HepG2 (cell line): Measurements from ENCODE around the gene UBR7. TPM values are rescaled to one million over a fixed set of nuclear protein-coding genes. Genes with fewer than 3 reads are reported as not detected.

Experiments used
- ATAC-seq: fragments of 200-7000 bp; cut with Tn5 transposase; 3 replicates; pipeline ENCODE4 v1.9.1; 2020; ENCODE audit warnings: mild to moderate bottlenecking, moderate library complexity
- BruUV-seq: library from RNA; stranded (reverse); fragments of 400-500 nt; replicated peaks from 2 replicates; lab custom pipeline; 2021; lab: Mats Ljungman, UMichigan
- CTCF ChIA-PET: fragments of 300-600 bp; formaldehyde crosslinking; extraction: SDS; loops from one replicate; lab custom pipeline; 2021; ENCODE audit warnings: low total read pairs, inconsistent platforms, low intra/inter-chr PET ratio; lab: Yijun Ruan, JAX
- POLR2A ChIA-PET: fragments of 350-600 bp; sonication (Branson Sonifier 250); formaldehyde crosslinking; loops from one replicate; lab custom pipeline; 2020; ENCODE audit warnings: antibody characterized with exemption, inconsistent platforms; lab: Yijun Ruan, JAX
- DNase-seq: peaks from one replicate; pipeline ENCODE4 v3.0.0-alpha.2; 2015; ENCODE audit warnings: low spot score
- FAIRE-seq: peaks from 3 replicates; lab custom pipeline; 2011; peaks lifted over from hg19 to GRCh38; lab: Jason Lieb, UNC
- H2AFZ ChIP-seq: one replicate; pipeline ENCODE4 v1.6.1; 2011; ENCODE audit warnings: low read length, inconsistent platforms
- H3K27ac ChIP-seq: fragments of 300-600 bp; 3 replicates; pipeline ENCODE4 v1.8.0; 2011; ENCODE audit warnings: mixed run types, mild to moderate bottlenecking, mixed read lengths, low read length, inconsistent platforms; ENCODE audit not compliant: insufficient read depth; ENCODE audit errors: extremely low read length
- H3K27me3 ChIP-seq, 2 experiments: fragments of 200-600 bp in 1 of 2; 2 replicates in 1 of 2; 3 replicates in 1 of 2; pipeline versions ENCODE4 v1.6.0 to v1.8.0; 2011; ENCODE audit warnings: low read length in 2 of 2, mild to moderate bottlenecking in 2 of 2, moderate library complexity in 2 of 2, inconsistent platforms in 1 of 2; ENCODE audit not compliant: insufficient read depth in 2 of 2, control insufficient read depth in 1 of 2
- H3K36me3 ChIP-seq, 2 experiments: fragments of 200-600 bp in 1 of 2; replicated peaks in 1 of 2; 2 replicates in 1 of 2; 3 replicates in 1 of 2; pipeline versions ENCODE4 v1.5.1 to v1.8.0; 2011; ENCODE audit warnings: low read length in 2 of 2, inconsistent platforms in 1 of 2; ENCODE audit not compliant: insufficient read depth in 2 of 2, control insufficient read depth in 1 of 2
- H3K4me1 ChIP-seq: 2 replicates; pipeline ENCODE4 v1.5.1; 2012; ENCODE audit warnings: low read length, inconsistent platforms; ENCODE audit not compliant: insufficient read depth
- H3K4me2 ChIP-seq: 2 replicates; pipeline ENCODE4 v1.6.0; 2011; ENCODE audit warnings: low read depth, low read length, inconsistent platforms
- H3K4me3 ChIP-seq, 3 experiments: fragments of 200-600 bp in 1 of 3; sonication (generic), shearing (Covaris generic) in 1 of 3; replicated peaks in 1 of 3; 2 replicates each; pipeline ENCODE4 v1.5.1; 2011 to 2016; ENCODE audit warnings: low read length in 3 of 3, inconsistent platforms in 2 of 3, low read depth in 2 of 3, mild to moderate bottlenecking in 2 of 3, control low read depth in 1 of 3, mixed read lengths in 1 of 3; ENCODE audit not compliant: insufficient read depth in 1 of 3
- H3K79me2 ChIP-seq: one replicate; pipeline ENCODE4 v1.6.1; 2011; ENCODE audit warnings: low read length, inconsistent platforms; ENCODE audit not compliant: insufficient read depth
- H3K9ac ChIP-seq: 2 replicates; pipeline ENCODE4 v1.6.0; 2011; ENCODE audit warnings: mild to moderate bottlenecking, low read depth, low read length, inconsistent platforms; ENCODE audit not compliant: insufficient read depth
- H3K9me3 ChIP-seq: 2 replicates; pipeline ENCODE4 v1.5.1; 2012; ENCODE audit warnings: mild to moderate bottlenecking, low read length
- H4K20me1 ChIP-seq: 2 replicates; pipeline ENCODE4 v1.6.0; 2011; ENCODE audit warnings: inconsistent platforms, mild to moderate bottlenecking, low read length, moderate library complexity; ENCODE audit not compliant: insufficient read depth
- DMTF1 ChIP-seq: sonication (generic); formaldehyde crosslinking; IDR thresholded peaks from 2 replicates; pipeline ENCODE4 v1.4.0; 2020; ENCODE audit warnings: mild to moderate bottlenecking, missing genetic modification reagents
- HMG20A ChIP-seq: IDR thresholded peaks from 2 replicates; pipeline ENCODE4 v1.6.1; 2016; ENCODE audit warnings: borderline replicate concordance
- HMGXB4 ChIP-seq, 2 experiments: sonication (generic) in 1 of 2; formaldehyde crosslinking in 1 of 2; IDR thresholded peaks; 2 replicates each; pipeline versions ENCODE4 v1.4.0 to v1.6.1; 2018 to 2020; ENCODE audit warnings: missing genetic modification reagents in 2 of 2, borderline replicate concordance in 1 of 2, low read depth in 1 of 2, mild to moderate bottlenecking in 1 of 2, missing biosample characterization in 1 of 2
- NCOA1 ChIP-seq: sonication (generic); formaldehyde crosslinking; IDR thresholded peaks from 2 replicates; pipeline ENCODE4 v1.9.0; 2021; ENCODE audit warnings: missing genetic modification reagents
- ZKSCAN5 ChIP-seq: sonication (generic); formaldehyde crosslinking; IDR thresholded peaks from 2 replicates; pipeline ENCODE4 v1.5.1; 2020; ENCODE audit warnings: mild to moderate bottlenecking, missing genetic modification reagents
- ZNF232 ChIP-seq: sonication (generic); formaldehyde crosslinking; IDR thresholded peaks from 2 replicates; pipeline ENCODE4 v1.4.0; 2020; ENCODE audit warnings: missing genetic modification reagents, borderline replicate concordance
- ZNF280D ChIP-seq: sonication (generic); formaldehyde crosslinking; IDR thresholded peaks from 2 replicates; pipeline ENCODE4 v1.5.1; 2020; ENCODE audit warnings: mild to moderate bottlenecking, missing genetic modification reagents
- ZNF800 ChIP-seq: sonication (generic); formaldehyde crosslinking; IDR thresholded peaks from 2 replicates; pipeline ENCODE4 v1.4.0; 2020; ENCODE audit warnings: missing genetic modification reagents
- ZNF816 ChIP-seq: sonication (generic); formaldehyde crosslinking; IDR thresholded peaks from 2 replicates; pipeline ENCODE4 v1.8.0; 2022; ENCODE audit warnings: missing genetic modification reagents, mild to moderate bottlenecking, borderline replicate concordance
- WGBS: methylation state at CpG from one replicate; pipeline ENCODE4 v1.1.6; 2017; ENCODE audit warnings: low lambda C conversion rate; 5-methylcytosine and 5-hydroxymethylcytosine counted together
- in situ Hi-C: cut with HindIII; loops from 2 replicates; pipeline ENCODE4 v1.10.0; 2017; ENCODE audit warnings: low pct_unique_long_range_greater_than_20kb; ENCODE audit not compliant: extremely low pct_ligation_motif_present
- intact Hi-C: fragments of 100-400 bp; cut with micrococcal nuclease; formaldehyde crosslinking; loops from one replicate; pipeline ENCODE4 v1.10.0; 2022; ENCODE audit not compliant: unreplicated experiment
- polyA plus RNA-seq, 8 experiments: library from polyadenylated mRNA; depleted of rRNA in 3 of 8; stranded (reverse) in 7 of 8; unstranded in 1 of 8; fragments of >200 nt; fragmentation: Illumina TruSeq in 4 of 8; extraction: Trizol in 4 of 8; gene quantifications; 2 replicates each; pipeline versions ENCODE4 v1.2.1 to v1.2.3, GENCODE V29; 2011 to 2016; ENCODE audit warnings: low read depth in 4 of 8, missing spikeins in 1 of 8, mixed read lengths in 1 of 8; ENCODE audit not compliant: insufficient read depth in 1 of 8
- total RNA-seq, 5 experiments: library from RNA; depleted of rRNA; stranded (reverse); fragments of >200 nt; fragmentation: Illumina TruSeq; extraction: Trizol; gene quantifications; 2 replicates each; pipeline ENCODE4 v1.2.3, GENCODE V29; 2016; ENCODE audit warnings: low read depth in 1 of 5

UBR7 gene
- total and polyA plus RNA-seq, 2 of the 13 experiments (the other 11 are each of a cell fraction or from before 2014, with no cell fraction given) = 11.0 to 19.7 TPM

- TF ChIP-seq ZNF280D = no peak
- TF ChIP-seq HMGXB4 (CRISPR knock-in tag; IDR thresholded peaks at IDR 0.05; ENCODE audit: borderline replicate concordance in 1 of 2, low read depth in 1 of 2) = peak in 1 of 2 experiments; percentile 48; a peak in 2 of 4 replicates
These were observed 632 bp downstream of the UBR7 start (continued) for GRCh38 chr14:93207468-93208308.

GRCh38 chr14:93212432-93212831 lies 5.4 kb downstream of the UBR7 start:
- H2AFZ ChIP-seq = no peak overlapping the region
- ChIA-PET CTCF (no interaction called here), POLR2A (no interaction called here)
- H3K79me2 ChIP-seq = peaks cover 9% of the 10 kb centered on the region
- ATAC-seq (no peak), FAIRE-seq (no peak), DNase-seq (no peak)
- H3K4me2 ChIP-seq = no peak overlapping the region
- H3K27me3 ChIP-seq = no peaks in the 10 kb centered on the region; a peak in 1 of 5 replicates
- H3K9ac ChIP-seq = no peak overlapping the region
- H3K4me3 ChIP-seq = no peak overlapping the region
- peaks cover 13% of the 10 kb centered on the region for H3K4me1 ChIP-seq
- no peaks in the 10 kb centered on the region for H4K20me1 ChIP-seq
- no TSS peak for BruUV-seq
- intact Hi-C loops (no loop called here), in situ Hi-C loops (no loop called here)
- H3K27ac ChIP-seq = no peak overlapping the region
- peaks cover 1 to 10% of the 10 kb centered on the region in 2 experiments; a peak in 4 of 5 replicates for H3K36me3 ChIP-seq
- whole genome bisulfite sequencing = 75% methylated on average over 3 of the region's 3 CpGs
- no peaks in the 10 kb centered on the region for H3K9me3 ChIP-seq
- TF ChIP-seq HMG20A (CRISPR knock-in tag) (no peak), ZNF232 (no peak), NCOA1 (CRISPR knock-in tag) (no peak), ZNF800 (CRISPR knock-in tag) (no peak), ZKSCAN5 (CRISPR knock-in tag) (no peak), ZNF816 (CRISPR knock-in tag) (no peak), DMTF1 (no peak)
